ENCODE measurements around the gene CXCR6.

The CXCR6 gene

GRCh38 chr3:45907769-45908705 lies 35.2 kb upstream of the CXCR6 start:
- H3K4me3 ChIP-seq (ENCODE audit: low read depth, low read length) = no peak overlapping the region
- CTCF ChIA-PET = interaction anchor here (0.7 to 1.0 kb wide), 2 partner anchors 11 to 224 kb away, joined by 3 read pairs; no protein-coding TSS in a partner anchor
- POLR2A ChIA-PET = no interaction called here

GRCh38 chr3:45908761-45909160 lies 34.5 kb upstream of the CXCR6 start:
- ChIA-PET CTCF (interaction anchor here (0.7 to 1.0 kb wide), 3 partner anchors 10 to 224 kb away, joined by 3 to 5 read pairs (median 3); no protein-coding TSS in a partner anchor), POLR2A (no interaction called here)
- H3K27ac ChIP-seq (ENCODE audit: extremely low read depth, low read depth, low read length) = no peak overlapping the region
- no peaks in the 10 kb centered on the region for H3K9me3 ChIP-seq (ENCODE audit: control insufficient read depth, insufficient read depth, low read depth, low read length)
- H3K36me3 ChIP-seq (ENCODE audit: control insufficient read depth in 2 of 2, insufficient read depth in 1 of 2, low read length in 2 of 2) = no peaks in the 10 kb centered on the region
- no peak for TF ChIP-seq ZNF837 (tag by site-specific recombination; IDR thresholded peaks at IDR 0.05)
- TF ChIP-seq ZNF501 (tag by site-specific recombination; IDR thresholded peaks at IDR 0.05) = no peak
- no peak for TF ChIP-seq ZNF621 (tag by site-specific recombination; IDR thresholded peaks at IDR 0.05)
- TF ChIP-seq ZNF548 (tag by site-specific recombination; IDR thresholded peaks at IDR 0.05) = no peak
- no peak for TF ChIP-seq ZNF266 (tag by site-specific recombination; IDR thresholded peaks at IDR 0.05; ENCODE audit: low read depth)
- no peak for TF ChIP-seq ZNF449 (tag by site-specific recombination; IDR thresholded peaks at IDR 0.05)
- no peak overlapping the region for H3K4me3 ChIP-seq (ENCODE audit: low read depth, low read length)
- H3K4me1 ChIP-seq (ENCODE audit: control insufficient read depth, insufficient read depth, low read length) = no peaks in the 10 kb centered on the region

More at GRCh38 chr3:45907769-45908705, 35.2 kb upstream of the CXCR6 start:
- TF ChIP-seq ZNF19 (tag by site-specific recombination; IDR thresholded peaks at IDR 0.05; ENCODE audit: low read depth) (no peak), ZNF335 (tag by site-specific recombination; conservative IDR thresholded peaks at IDR 0.05) (no peak), EGR2 (tag by site-specific recombination; IDR thresholded peaks at IDR 0.05; ENCODE audit: low read depth) (no peak), RBAK (tag by site-specific recombination; IDR thresholded peaks at IDR 0.05) (no peak)
- no peaks in the 10 kb centered on the region for H3K4me1 ChIP-seq (ENCODE audit: control insufficient read depth, insufficient read depth, low read length)
- no peaks in the 10 kb centered on the region for H3K9me3 ChIP-seq (ENCODE audit: control insufficient read depth, insufficient read depth, low read depth, low read length)
- H3K36me3 ChIP-seq (ENCODE audit: control insufficient read depth in 2 of 2, insufficient read depth in 1 of 2, low read length in 2 of 2) = no peaks in the 10 kb centered on the region
- no peak overlapping the region for H3K27ac ChIP-seq (ENCODE audit: extremely low read depth, low read depth, low read length)

GRCh38 chr3:45909542-45909941 lies 33.7 kb upstream of the CXCR6 start:
- ChIA-PET POLR2A (no interaction called here), CTCF (interaction anchor here (0.8 to 1.0 kb wide), 2 partner anchors 22 to 148 kb away, joined by 3 to 5 read pairs; no protein-coding TSS in a partner anchor)
- TF ChIP-seq PRDM4 (tag by site-specific recombination; IDR thresholded peaks at IDR 0.05) (no peak), ZNF174 (tag by site-specific recombination; IDR thresholded peaks at IDR 0.05) (no peak), ZNF626 (tag by site-specific recombination; IDR thresholded peaks at IDR 0.05) (no peak), ZNF23 (tag by site-specific recombination; IDR thresholded peaks at IDR 0.05; ENCODE audit: borderline replicate concordance) (no peak), IKZF3 (tag by site-specific recombination; IDR thresholded peaks at IDR 0.05) (no peak), ZNF639 (tag by site-specific recombination; IDR thresholded peaks at IDR 0.05) (no peak), ZEB2 (tag by site-specific recombination; IDR thresholded peaks at IDR 0.05) (no peak)
- no peak overlapping the region for H3K4me3 ChIP-seq (ENCODE audit: low read depth, low read length)
- H3K27ac ChIP-seq (ENCODE audit: extremely low read depth, low read depth, low read length) = no peak overlapping the region
- no peaks in the 10 kb centered on the region for H3K36me3 ChIP-seq (ENCODE audit: control insufficient read depth in 2 of 2, insufficient read depth in 1 of 2, low read length in 2 of 2)
- no peaks in the 10 kb centered on the region for H3K4me1 ChIP-seq (ENCODE audit: control insufficient read depth, insufficient read depth, low read length)
- H3K9me3 ChIP-seq (ENCODE audit: control insufficient read depth, insufficient read depth, low read depth, low read length) = no peaks in the 10 kb centered on the region
